ENCODE data around the gene LDLRAD4. TPM values are rescaled to one million over a fixed set of nuclear protein-coding genes. Genes with fewer than 3 reads are reported as not detected.

The LDLRAD4 gene
- total RNA-seq, 1 experiment from 2014 or later = 3.6 TPM

DNA sequence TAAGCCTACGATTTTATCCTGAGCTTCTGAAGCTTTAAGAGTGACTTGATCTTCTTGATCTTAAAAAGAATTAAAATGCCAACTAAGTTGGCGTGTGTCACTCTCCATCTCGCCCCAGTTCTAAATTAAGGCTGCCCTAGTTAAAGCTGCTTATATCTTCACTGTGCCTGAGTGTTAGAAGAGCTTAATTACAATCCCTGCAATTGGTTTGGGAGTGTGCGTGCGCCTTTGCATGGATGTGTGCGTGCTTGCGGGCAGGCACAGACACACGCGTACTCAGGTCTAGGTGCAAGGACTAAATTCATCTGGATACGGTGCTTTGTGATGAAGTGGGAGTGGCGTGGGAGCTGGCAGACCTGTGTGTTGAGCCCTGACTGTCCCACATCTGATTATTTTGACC, 306.3 kb downstream of the LDLRAD4 start:
- no TSS peak for BruUV-seq (replicated peaks)
- Histone ChIP-seq H3K27me3 (replicated peaks; ENCODE audit: insufficient read depth, low read depth, low read length, poor library complexity) (no peaks in the 10 kb centered on the region), H3K4me1 (ENCODE audit: insufficient read depth, low read length, poor library complexity, severe bottlenecking) (no peaks in the 10 kb centered on the region), H3K9me3 (ENCODE audit: low read depth, low read length, poor library complexity, severe bottlenecking) (no peaks in the 10 kb centered on the region), H3K27ac (ENCODE audit: low read depth, low read length, poor library complexity, severe bottlenecking) (no peak overlapping the region), H3K4me3 (ENCODE audit: low read depth, low read length, poor library complexity, severe bottlenecking) (no peak overlapping the region), H3K36me3 (ENCODE audit: insufficient read depth, low read length, poor library complexity, severe bottlenecking) (no peaks in the 10 kb centered on the region)
- ChIA-PET CTCF (interaction anchor here (1.4 kb wide), 1 partner anchor 308 kb away, joined by 4 read pairs; no protein-coding TSS in a partner anchor), POLR2A (ENCODE audit: low non-redundant PET) (no interaction called here)
- intact Hi-C loops (cut with micrococcal nuclease; ENCODE audit: unreplicated experiment) = no loop called here
- DNase-seq (ENCODE audit: low spot score) = no peak
- TF ChIP-seq, protein P1, sequence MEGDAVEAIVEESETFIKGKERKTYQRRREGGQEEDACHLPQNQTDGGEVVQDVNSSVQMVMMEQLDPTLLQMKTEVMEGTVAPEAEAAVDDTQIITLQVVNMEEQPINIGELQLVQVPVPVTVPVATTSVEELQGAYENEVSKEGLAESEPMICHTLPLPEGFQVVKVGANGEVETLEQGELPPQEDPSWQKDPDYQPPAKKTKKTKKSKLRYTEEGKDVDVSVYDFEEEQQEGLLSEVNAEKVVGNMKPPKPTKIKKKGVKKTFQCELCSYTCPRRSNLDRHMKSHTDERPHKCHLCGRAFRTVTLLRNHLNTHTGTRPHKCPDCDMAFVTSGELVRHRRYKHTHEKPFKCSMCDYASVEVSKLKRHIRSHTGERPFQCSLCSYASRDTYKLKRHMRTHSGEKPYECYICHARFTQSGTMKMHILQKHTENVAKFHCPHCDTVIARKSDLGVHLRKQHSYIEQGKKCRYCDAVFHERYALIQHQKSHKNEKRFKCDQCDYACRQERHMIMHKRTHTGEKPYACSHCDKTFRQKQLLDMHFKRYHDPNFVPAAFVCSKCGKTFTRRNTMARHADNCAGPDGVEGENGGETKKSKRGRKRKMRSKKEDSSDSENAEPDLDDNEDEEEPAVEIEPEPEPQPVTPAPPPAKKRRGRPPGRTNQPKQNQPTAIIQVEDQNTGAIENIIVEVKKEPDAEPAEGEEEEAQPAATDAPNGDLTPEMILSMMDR (conservative IDR thresholded peaks at IDR 0.05; ENCODE audit: low read depth, low read length) = no peak
- TF ChIP-seq EZH2 (IDR thresholded peaks at IDR 0.05; ENCODE audit: borderline replicate concordance, low read depth, low read length, poor library complexity, severe bottlenecking) = no peak

DNA sequence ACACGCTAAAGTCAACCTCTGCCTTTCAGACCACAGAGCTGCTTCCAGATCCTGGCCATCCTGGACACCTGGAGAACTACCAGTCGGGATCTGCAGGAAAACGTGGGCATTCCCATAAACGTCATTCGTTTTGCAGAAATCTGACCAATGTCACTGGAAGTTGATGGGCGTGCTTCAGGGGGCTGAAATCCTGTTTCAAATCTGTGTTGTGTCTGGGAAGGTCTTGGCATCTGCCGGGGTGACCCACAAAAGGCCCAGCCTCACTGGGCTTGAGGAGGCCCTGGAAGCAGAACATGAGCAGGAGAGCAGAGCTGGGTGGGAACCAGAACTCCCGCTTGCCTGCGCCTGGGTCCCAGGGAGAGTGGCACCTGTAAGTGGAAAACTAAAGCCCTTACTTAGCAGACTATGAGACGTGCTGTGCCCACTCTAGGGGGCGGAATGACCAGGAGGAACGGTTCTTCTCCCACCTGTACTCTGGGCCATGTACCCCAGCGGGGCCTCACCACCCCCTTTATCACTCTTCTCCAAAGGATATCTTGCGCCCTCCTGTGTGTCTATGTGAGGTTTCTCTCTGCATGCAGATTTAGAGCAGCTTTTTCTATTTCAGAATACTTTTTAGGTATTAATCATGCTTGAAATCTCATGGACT, 306.9 kb downstream of the LDLRAD4 start:
- TF ChIP-seq EZH2 (IDR thresholded peaks at IDR 0.05; ENCODE audit: borderline replicate concordance, low read depth, low read length, poor library complexity, severe bottlenecking) = no peak
- TF ChIP-seq, protein P1 (conservative IDR thresholded peaks at IDR 0.05; ENCODE audit: low read depth, low read length) = no peak
- intact Hi-C loops (cut with micrococcal nuclease; ENCODE audit: unreplicated experiment) = no loop called here
- ChIA-PET POLR2A (ENCODE audit: low non-redundant PET) (no interaction called here), CTCF (interaction anchor here (1.4 kb wide), 1 partner anchor 309 kb away, joined by 4 read pairs; no protein-coding TSS in a partner anchor)
- H3K9me3 ChIP-seq (ENCODE audit: low read depth, low read length, poor library complexity, severe bottlenecking) = no peaks in the 10 kb centered on the region
- no peak for DNase-seq (ENCODE audit: low spot score)
- H3K36me3 ChIP-seq (ENCODE audit: insufficient read depth, low read length, poor library complexity, severe bottlenecking) = no peaks in the 10 kb centered on the region
- H3K27ac ChIP-seq (ENCODE audit: low read depth, low read length, poor library complexity, severe bottlenecking) = no peak overlapping the region
- BruUV-seq (replicated peaks) = no TSS peak
- no peaks in the 10 kb centered on the region for H3K27me3 ChIP-seq (replicated peaks; ENCODE audit: insufficient read depth, low read depth, low read length, poor library complexity)
- no peaks in the 10 kb centered on the region for H3K4me1 ChIP-seq (ENCODE audit: insufficient read depth, low read length, poor library complexity, severe bottlenecking)
- H3K4me3 ChIP-seq (ENCODE audit: low read depth, low read length, poor library complexity, severe bottlenecking) = no peak overlapping the region

DNA sequence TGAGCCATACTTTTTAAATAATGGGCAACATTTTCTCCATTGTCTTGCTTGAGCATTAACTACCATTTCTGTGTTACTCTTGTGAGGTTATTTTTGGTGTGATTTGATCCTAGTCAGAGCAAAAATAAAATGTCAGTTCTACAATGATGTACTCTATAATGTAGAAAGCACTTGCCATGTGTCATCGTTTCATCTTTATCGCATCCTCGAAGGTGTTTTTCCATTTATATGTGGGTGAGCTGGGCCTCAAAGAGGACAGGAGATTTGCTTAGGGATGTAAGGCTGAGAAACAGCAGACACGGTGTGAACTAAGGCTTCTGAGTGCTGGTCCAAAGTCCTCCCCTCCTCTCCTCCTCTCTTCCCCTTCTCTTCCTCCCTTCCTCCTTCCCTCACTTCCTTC, 308.0 kb downstream of the LDLRAD4 start:
- POLR2A ChIA-PET (ENCODE audit: low non-redundant PET) = no interaction called here
- H3K36me3 ChIP-seq (ENCODE audit: insufficient read depth, low read length, poor library complexity, severe bottlenecking) = no peaks in the 10 kb centered on the region
- intact Hi-C loops (cut with micrococcal nuclease; ENCODE audit: unreplicated experiment) = no loop called here
- no peaks in the 10 kb centered on the region for H3K9me3 ChIP-seq (ENCODE audit: low read depth, low read length, poor library complexity, severe bottlenecking)
- no peaks in the 10 kb centered on the region for H3K27me3 ChIP-seq (replicated peaks; ENCODE audit: insufficient read depth, low read depth, low read length, poor library complexity)
- no peaks in the 10 kb centered on the region for H3K4me1 ChIP-seq (ENCODE audit: insufficient read depth, low read length, poor library complexity, severe bottlenecking)
- DNase-seq (ENCODE audit: low spot score) = no peak
- no peak overlapping the region for H3K4me3 ChIP-seq (ENCODE audit: low read depth, low read length, poor library complexity, severe bottlenecking)
- no peak for TF ChIP-seq EZH2 (IDR thresholded peaks at IDR 0.05; ENCODE audit: borderline replicate concordance, low read depth, low read length, poor library complexity, severe bottlenecking)
- TF ChIP-seq, protein P1 (conservative IDR thresholded peaks at IDR 0.05; ENCODE audit: low read depth, low read length) = no peak
- CTCF ChIA-PET = no interaction called here
- no peak overlapping the region for H3K27ac ChIP-seq (ENCODE audit: low read depth, low read length, poor library complexity, severe bottlenecking)
- no TSS peak for BruUV-seq (replicated peaks)

Data from A673 (cell line).